Hepatocyte (in vitro differentiated cells): Measurements from ENCODE around the gene DNAH9. TPM values are rescaled to one million over a fixed set of nuclear protein-coding genes. Genes with fewer than 3 reads are reported as not detected.

Source experiments
- DNase-seq: peaks from one replicate; pipeline ENCODE4 v3.0.0-alpha.2; 2016; ENCODE audit warnings: low spot score
- H2AFZ ChIP-seq: fragments of 200-600 bp; sonication (generic); 2 replicates; pipeline ENCODE4 v1.6.0; 2016; ENCODE audit warnings: antibody characterized with exemption, mild to moderate bottlenecking
- H3K27ac ChIP-seq: fragments of 200-600 bp; sonication (generic); 2 replicates; pipeline ENCODE4 v1.5.1; 2016; ENCODE audit warnings: mild to moderate bottlenecking
- H3K27me3 ChIP-seq: fragments of 200-600 bp; sonication (generic); 2 replicates; pipeline ENCODE4 v1.6.1; 2016
- H3K36me3 ChIP-seq: fragments of 200-600 bp; sonication (generic); replicated peaks from 2 replicates; pipeline ENCODE4 v1.5.1; 2016; ENCODE audit warnings: low read depth; ENCODE audit not compliant: insufficient read depth
- H3K4me1 ChIP-seq: fragments of 200-600 bp; sonication (generic); 2 replicates; pipeline ENCODE4 v1.5.1; 2016; ENCODE audit warnings: mild to moderate bottlenecking, moderate library complexity; ENCODE audit not compliant: insufficient read depth
- H3K4me2 ChIP-seq: fragments of 200-600 bp; sonication (generic); 2 replicates; pipeline ENCODE4 v1.6.0; 2016
- H3K4me3 ChIP-seq: fragments of 200-600 bp; sonication (generic); 2 replicates; pipeline ENCODE4 v1.5.1; 2016; ENCODE audit warnings: mild to moderate bottlenecking
- H3K79me2 ChIP-seq: fragments of 200-600 bp; sonication (generic); 2 replicates; pipeline ENCODE4 v1.6.0; 2017; ENCODE audit warnings: mild to moderate bottlenecking
- H3K9me2 ChIP-seq: fragments of 200-600 bp; sonication (generic); replicated peaks from 2 replicates; pipeline ENCODE4 v1.6.0; 2017; ENCODE audit warnings: mild to moderate bottlenecking; ENCODE audit not compliant: insufficient read depth
- H3K9me3 ChIP-seq: fragments of 200-600 bp; sonication (generic); 2 replicates; pipeline ENCODE4 v1.5.1; 2016; ENCODE audit warnings: low read depth, mild to moderate bottlenecking
- H4K20me1 ChIP-seq: fragments of 200-600 bp; sonication (generic); 2 replicates; pipeline ENCODE4 v1.6.0; 2016; ENCODE audit warnings: mild to moderate bottlenecking; ENCODE audit not compliant: insufficient read depth, poor library complexity, severe bottlenecking
- EZH2 ChIP-seq: fragments of 200-600 bp; sonication (generic); IDR thresholded peaks from 2 replicates; pipeline ENCODE4 v1.6.1; 2016; ENCODE audit warnings: antibody characterized with exemption, mild to moderate bottlenecking, borderline replicate concordance
- EZH2phosphoT487 ChIP-seq: fragments of 200-600 bp; sonication (generic); IDR thresholded peaks from one replicate; pipeline ENCODE4 v1.6.1; 2018; ENCODE audit warnings: antibody characterized with exemption, mild to moderate bottlenecking, low read depth, moderate library complexity; ENCODE audit not compliant: unreplicated experiment, severe bottlenecking
- WGBS: methylation state at CpG from one replicate; pipeline ENCODE4 v1.1.6; 2016; ENCODE audit warnings: low lambda C conversion rate; ENCODE audit errors: missing lambda C conversion rate; 5-methylcytosine and 5-hydroxymethylcytosine counted together
- polyA plus RNA-seq: library from polyadenylated mRNA; unstranded; fragments of >200 nt; fragmentation: Nextera tagmentation; extraction: Ambion mirVana; gene quantifications from 2 replicates; pipeline ENCODE4 v1.2.1, GENCODE V29; 2016
- total RNA-seq: library from RNA; depleted of rRNA; stranded (reverse); fragments of >200 nt; gene quantifications from 2 replicates; pipeline ENCODE4 v1.2.3, GENCODE V29; 2014
- TF ChIP-seq, protein P1 (sequence below): fragments of 200-600 bp; sonication (generic); IDR thresholded peaks from 2 replicates; pipeline ENCODE4 v1.5.1; 2016; ENCODE audit warnings: antibody characterized with exemption, mild to moderate bottlenecking; ENCODE audit not compliant: poor library complexity

Gene DNAH9
- total and polyA plus RNA-seq, 2 experiments from 2014 or later: 1.2 to 2.7 TPM

DNA sequence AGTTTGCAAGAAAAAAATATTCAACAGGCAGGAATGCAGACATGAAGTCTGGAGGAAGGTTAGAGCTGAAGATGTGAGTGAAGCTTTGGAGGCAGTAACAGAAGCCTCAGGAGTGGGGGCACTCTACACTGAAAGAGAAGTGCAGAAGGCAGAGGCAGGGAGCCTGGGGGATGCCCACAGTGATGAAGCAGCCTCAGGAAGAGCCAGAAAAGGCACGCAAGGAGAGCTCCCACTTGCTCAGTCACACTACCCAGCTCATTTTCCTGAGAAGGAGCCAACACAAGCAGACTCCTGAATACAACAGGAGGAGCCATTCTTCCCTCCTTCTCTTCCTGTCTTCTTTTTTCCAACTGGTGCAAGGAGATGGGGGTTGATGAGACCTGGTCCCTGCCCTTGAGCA is 45.1 kb upstream of the DNAH9 start:
- TF ChIP-seq, protein P1, sequence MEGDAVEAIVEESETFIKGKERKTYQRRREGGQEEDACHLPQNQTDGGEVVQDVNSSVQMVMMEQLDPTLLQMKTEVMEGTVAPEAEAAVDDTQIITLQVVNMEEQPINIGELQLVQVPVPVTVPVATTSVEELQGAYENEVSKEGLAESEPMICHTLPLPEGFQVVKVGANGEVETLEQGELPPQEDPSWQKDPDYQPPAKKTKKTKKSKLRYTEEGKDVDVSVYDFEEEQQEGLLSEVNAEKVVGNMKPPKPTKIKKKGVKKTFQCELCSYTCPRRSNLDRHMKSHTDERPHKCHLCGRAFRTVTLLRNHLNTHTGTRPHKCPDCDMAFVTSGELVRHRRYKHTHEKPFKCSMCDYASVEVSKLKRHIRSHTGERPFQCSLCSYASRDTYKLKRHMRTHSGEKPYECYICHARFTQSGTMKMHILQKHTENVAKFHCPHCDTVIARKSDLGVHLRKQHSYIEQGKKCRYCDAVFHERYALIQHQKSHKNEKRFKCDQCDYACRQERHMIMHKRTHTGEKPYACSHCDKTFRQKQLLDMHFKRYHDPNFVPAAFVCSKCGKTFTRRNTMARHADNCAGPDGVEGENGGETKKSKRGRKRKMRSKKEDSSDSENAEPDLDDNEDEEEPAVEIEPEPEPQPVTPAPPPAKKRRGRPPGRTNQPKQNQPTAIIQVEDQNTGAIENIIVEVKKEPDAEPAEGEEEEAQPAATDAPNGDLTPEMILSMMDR: no peak
- TF ChIP-seq EZH2 (no peak), EZH2phosphoT487 (no peak)

DNA sequence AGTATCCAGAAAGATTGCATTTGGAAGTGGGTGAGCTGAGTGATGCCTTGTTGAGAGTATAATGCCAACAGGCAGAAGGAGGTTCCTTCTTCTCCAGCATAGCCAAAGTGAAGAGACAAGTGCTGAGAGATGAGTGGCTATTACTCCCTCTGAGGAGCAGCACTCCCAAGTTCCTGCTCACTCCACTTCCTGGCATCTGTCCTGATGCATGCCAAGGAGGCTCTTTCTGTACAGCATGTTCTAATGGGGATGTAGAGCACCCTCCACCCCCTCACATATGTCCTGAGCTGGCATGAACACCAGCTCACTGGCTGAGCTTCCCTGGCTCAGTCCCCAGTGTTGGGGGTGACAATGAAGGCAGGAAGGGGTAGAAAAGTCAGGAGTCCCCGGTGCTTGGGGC is 44.2 kb upstream of the DNAH9 start:
- H3K27ac ChIP-seq: no peak overlapping the region
- DNase-seq: no peak
- no peaks in the 10 kb centered on the region for H3K27me3 ChIP-seq
- H3K9me2 ChIP-seq: no peaks in the 10 kb centered on the region
- H3K4me3 ChIP-seq: no peak overlapping the region
- no peaks in the 10 kb centered on the region for H3K79me2 ChIP-seq
- no peak overlapping the region for H2AFZ ChIP-seq
- no peaks in the 10 kb centered on the region for H3K9me3 ChIP-seq
- no peak overlapping the region for H3K4me2 ChIP-seq
- TF ChIP-seq EZH2phosphoT487: no peak
- TF ChIP-seq, protein P1: no peak
- TF ChIP-seq EZH2: no peak
- no peaks in the 10 kb centered on the region for H3K4me1 ChIP-seq
- WGBS: 76% methylated on average over 1 of the region's 1 CpG
- no peaks in the 10 kb centered on the region for H4K20me1 ChIP-seq
- no peaks in the 10 kb centered on the region for H3K36me3 ChIP-seq

More for the DNA sequence above, 45.1 kb upstream of the DNAH9 start:
- Histone ChIP-seq H3K27ac (no peak overlapping the region), H3K9me2 (no peaks in the 10 kb centered on the region), H2AFZ (no peak overlapping the region), H3K79me2 (no peaks in the 10 kb centered on the region), H4K20me1 (no peaks in the 10 kb centered on the region), H3K4me1 (no peaks in the 10 kb centered on the region), H3K27me3 (no peaks in the 10 kb centered on the region), H3K4me3 (no peak overlapping the region), H3K36me3 (no peaks in the 10 kb centered on the region), H3K4me2 (no peak overlapping the region), H3K9me3 (no peaks in the 10 kb centered on the region)
- no peak for DNase-seq
- 75% methylated on average over 1 of the region's 1 CpG for WGBS

DNA sequence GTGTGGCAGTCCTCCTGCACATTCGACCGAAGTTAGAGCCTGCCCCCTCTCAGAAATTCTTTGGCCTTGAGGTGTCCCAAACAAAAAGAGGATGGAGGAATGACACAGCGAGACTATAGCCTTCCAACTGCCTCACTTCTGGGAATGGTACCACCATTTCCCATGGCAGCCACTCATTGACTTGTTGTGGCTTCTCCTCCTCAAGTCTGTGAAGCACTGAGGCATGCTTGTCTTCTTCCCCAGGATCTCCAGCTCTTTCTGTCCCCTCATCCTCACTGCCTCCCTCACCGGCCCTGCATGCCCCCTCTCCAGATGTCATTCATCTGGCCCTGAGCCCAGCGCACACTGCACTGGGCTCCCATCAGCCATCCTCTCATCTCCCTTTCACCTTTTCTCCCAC is 43.7 kb upstream of the DNAH9 start:
- TF ChIP-seq EZH2phosphoT487 (no peak), EZH2 (no peak)
- TF ChIP-seq, protein P1: no peak
- Histone ChIP-seq H3K4me3 (no peak overlapping the region), H2AFZ (no peak overlapping the region), H3K27ac (no peak overlapping the region), H3K36me3 (no peaks in the 10 kb centered on the region), H3K9me3 (no peaks in the 10 kb centered on the region), H3K4me2 (no peak overlapping the region), H3K9me2 (no peaks in the 10 kb centered on the region), H3K27me3 (no peaks in the 10 kb centered on the region), H3K4me1 (no peaks in the 10 kb centered on the region), H4K20me1 (no peaks in the 10 kb centered on the region), H3K79me2 (no peaks in the 10 kb centered on the region)
- no peak for DNase-seq
- WGBS: 92% methylated on average over 5 of the region's 5 CpGs

DNA sequence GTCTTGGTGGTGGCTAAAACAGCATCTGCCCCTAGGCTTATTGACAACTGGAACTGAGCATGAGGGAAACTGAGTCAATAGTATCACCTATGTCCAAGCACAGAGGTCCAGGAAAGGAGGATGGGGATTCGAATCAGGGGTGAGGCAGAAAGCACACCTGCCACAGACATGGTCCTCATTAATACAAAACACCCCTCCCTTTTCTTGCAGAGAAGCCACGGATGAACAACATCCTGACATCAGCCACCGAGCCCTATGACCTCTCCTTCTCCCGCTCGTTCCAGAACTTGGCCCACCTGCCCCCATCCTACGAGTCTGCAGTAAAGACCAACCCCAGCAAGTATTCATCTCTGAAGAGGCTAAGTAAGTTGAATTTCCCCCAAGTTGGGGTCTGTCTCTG is 42.7 kb upstream of the DNAH9 start:
- Histone ChIP-seq H3K27me3 (no peaks in the 10 kb centered on the region), H3K4me1 (no peaks in the 10 kb centered on the region), H3K79me2 (no peaks in the 10 kb centered on the region), H3K4me3 (no peak overlapping the region), H3K9me3 (no peaks in the 10 kb centered on the region), H2AFZ (no peak overlapping the region), H3K36me3 (no peaks in the 10 kb centered on the region), H4K20me1 (no peaks in the 10 kb centered on the region), H3K27ac (no peak overlapping the region), H3K4me2 (no peak overlapping the region), H3K9me2 (no peaks in the 10 kb centered on the region)
- TF ChIP-seq, protein P1: no peak
- no peak for TF ChIP-seq EZH2
- no peak for TF ChIP-seq EZH2phosphoT487
- DNase-seq: no peak
- WGBS: 89% methylated on average over 6 of the region's 6 CpGs
